B cell (primary cell): ENCODE measurements around the gene SERGEF. TPM values are rescaled to one million over a fixed set of nuclear protein-coding genes. Genes with fewer than 3 reads are reported as not detected.

Experiments
- ATAC-seq: fragments of 200-7000 bp; cut with Tn5 transposase; one replicate; pipeline ENCODE4 v1.10.0; 2021; ENCODE audit warnings: low read depth, mild to moderate bottlenecking, moderate number of reproducible peaks, moderate library complexity
- CTCF ChIA-PET: fragments of 350-600 bp; sonication (Branson Sonifier 250); formaldehyde crosslinking; loops from one replicate; lab custom pipeline; 2021; ENCODE audit warnings: antibody characterized with exemption, inconsistent platforms; lab: Charles Lee
- POLR2A ChIA-PET: fragments of 350-600 bp; sonication (Branson Sonifier 250); formaldehyde crosslinking; loops from one replicate; lab custom pipeline; 2021; ENCODE audit warnings: antibody characterized with exemption; lab: Charles Lee
- DNase-seq: peaks from one replicate; pipeline ENCODE4 v3.0.0; 2013
- H2AFZ ChIP-seq: 2 replicates; pipeline ENCODE4 v1.6.1; 2012; ENCODE audit warnings: mild to moderate bottlenecking, low read depth, low read length; ENCODE audit not compliant: insufficient read depth, poor library complexity, severe bottlenecking
- H3K27ac ChIP-seq, 2 donors: 1 replicate in 1 of 2; 2 replicates in 1 of 2; pipeline ENCODE4 v1.5.1; 2012 to 2013; ENCODE audit warnings: low read length in 2 of 2, mild to moderate bottlenecking in 2 of 2, moderate library complexity in 1 of 2
- H3K27me3 ChIP-seq, 4 experiments: fragments of 200-600 bp in 1 of 4; sonication (generic) in 1 of 4; replicated peaks in 1 of 4; 1 replicate in 2 of 4; 2 replicates in 2 of 4; pipeline versions ENCODE4 v1.6.1 to v1.7.0; 2013 to 2016; ENCODE audit warnings: low read length in 3 of 4, mild to moderate bottlenecking in 2 of 4, mixed read lengths in 1 of 4, moderate library complexity in 1 of 4; ENCODE audit not compliant: insufficient read depth in 4 of 4, control insufficient read depth in 3 of 4; ENCODE audit errors: control extremely low read depth in 1 of 4
- H3K36me3 ChIP-seq, 2 experiments: replicated peaks in 1 of 2; 1 replicate in 1 of 2; 2 replicates in 1 of 2; pipeline versions ENCODE4 v1.6.1 to v1.7.1; 2013; ENCODE audit warnings: low read length in 1 of 2; ENCODE audit not compliant: insufficient read depth in 2 of 2, control insufficient read depth in 1 of 2; ENCODE audit errors: control extremely low read depth in 1 of 2, extremely low read depth in 1 of 2
- H3K4me1 ChIP-seq, 2 donors: fragments of 200-600 bp in 1 of 2; sonication (generic) in 1 of 2; 1 replicate in 1 of 2; 2 replicates in 1 of 2; pipeline versions ENCODE4 v1.5.1 to v1.6.1; 2013 to 2017; ENCODE audit warnings: low read length in 2 of 2; ENCODE audit not compliant: control insufficient read depth in 2 of 2, insufficient read depth in 2 of 2
- H3K4me2 ChIP-seq: replicated peaks from 2 replicates; pipeline ENCODE3; 2012; ENCODE audit warnings: mild to moderate bottlenecking, low read depth, low read length; ENCODE audit not compliant: poor library complexity, severe bottlenecking
- H3K4me3 ChIP-seq, 5 experiments: fragments of 200-600 bp in 1 of 5; sonication (generic) in 1 of 5; 1 replicate in 3 of 5; 2 replicates in 2 of 5; pipeline versions ENCODE4 v1.5.1 to v1.7.0; 2011 to 2016; ENCODE audit warnings: low read length in 4 of 5, mild to moderate bottlenecking in 4 of 5, low read depth in 2 of 5, control low read depth in 1 of 5, moderate library complexity in 1 of 5; ENCODE audit not compliant: insufficient read depth in 1 of 5; ENCODE audit errors: control extremely low read depth in 1 of 5, extremely low read depth in 1 of 5
- H3K79me2 ChIP-seq: fragments of 200-600 bp; sonication (generic); one replicate; pipeline ENCODE4 v1.6.0; 2016; ENCODE audit warnings: low read length; ENCODE audit not compliant: control insufficient read depth, insufficient read depth
- H3K9ac ChIP-seq: fragments of 200-600 bp; sonication (generic); 2 replicates; pipeline ENCODE4 v1.6.1; 2017; ENCODE audit warnings: mild to moderate bottlenecking, low read length, moderate library complexity
- H3K9me3 ChIP-seq, 3 donors: one replicate each; pipeline versions ENCODE4 v1.6.1 to v1.7.1; 2013; ENCODE audit warnings: low read length in 2 of 3; ENCODE audit not compliant: control insufficient read depth in 2 of 3, insufficient read depth in 1 of 3; ENCODE audit errors: control extremely low read depth in 1 of 3
- H4K20me1 ChIP-seq: 2 replicates; pipeline ENCODE4 v1.6.0; 2012; ENCODE audit warnings: mild to moderate bottlenecking, low read length; ENCODE audit not compliant: insufficient read depth, control insufficient read depth, poor library complexity, severe bottlenecking
- H3K27ac Mint-ChIP-seq: one replicate; pipeline ENCODE4 v1.8.0; 2021; ENCODE audit warnings: mixed read lengths
- H3K27me3 Mint-ChIP-seq: one replicate; pipeline ENCODE4 v1.8.0; 2021; ENCODE audit warnings: mixed read lengths
- H3K4me1 Mint-ChIP-seq: one replicate; pipeline ENCODE4 v1.8.0; 2021; ENCODE audit warnings: mixed read lengths
- H3K4me3 Mint-ChIP-seq: one replicate; pipeline ENCODE4 v1.8.0; 2021; ENCODE audit warnings: mixed read lengths
- H3K9me3 Mint-ChIP-seq: one replicate; pipeline ENCODE4 v1.8.0; 2022; ENCODE audit warnings: mixed read lengths; ENCODE audit not compliant: insufficient read depth
- CTCF ChIP-seq: fragments of 200-600 bp; IDR thresholded peaks from one replicate; pipeline ENCODE4 v1.8.0; 2022; ENCODE audit warnings: antibody characterized with exemption, mild to moderate bottlenecking
- EZH2 ChIP-seq: IDR thresholded peaks from 2 replicates; pipeline ENCODE4 v1.6.1; 2012; ENCODE audit warnings: borderline replicate concordance, low read depth, mild to moderate bottlenecking, moderate library complexity, low read length; ENCODE audit not compliant: insufficient read depth, poor library complexity, severe bottlenecking
- WGBS: methylation state at CpG from one replicate; pipeline ENCODE4 v1.1.5; 2013; ENCODE audit warnings: missing lambda C conversion rate; ENCODE audit not compliant: insufficient coverage; 5-methylcytosine and 5-hydroxymethylcytosine counted together
- intact Hi-C: fragments of 100-400 bp; cut with micrococcal nuclease; formaldehyde crosslinking; loops from one replicate; pipeline ENCODE4 v1.10.0; 2022
- polyA plus RNA-seq: library from polyadenylated mRNA; depleted of rRNA; stranded (reverse); fragments of >200 nt; gene quantifications from 2 replicates; pipeline ENCODE4 v1.2.3, GENCODE V29; 2012
- total RNA-seq, 2 donors: library from RNA; stranded (reverse); fragments of 120-200 nt in 1 of 2; gene quantifications; 1 replicate in 1 of 2; 2 replicates in 1 of 2; pipeline versions ENCODE4 v1.2.3 to v1.2.4, GENCODE V29; 2013 to 2022

The SERGEF gene
- total and polyA plus RNA-seq, 2 donors (not counting 1 experiment from before 2014, with no cell fraction given): 24.2 to 54.3 TPM

GRCh38 chr11:17776212-17776875 lies 236.5 kb downstream of the SERGEF start:
- Mint-ChIP-seq H3K4me3 (no peak overlapping the region), H3K9me3 (no peaks in the 10 kb centered on the region), H3K27ac (no peak overlapping the region), H3K4me1 (no peaks in the 10 kb centered on the region), H3K27me3 (no peaks in the 10 kb centered on the region)
- H2AFZ ChIP-seq: no peak overlapping the region
- no peaks in the 10 kb centered on the region for H3K36me3 ChIP-seq
- H3K9ac ChIP-seq: no peak overlapping the region
- TF ChIP-seq EZH2 (no peak), CTCF (no peak)
- WGBS: 87% methylated on average over 8 of the region's 15 CpGs
- H3K27me3 ChIP-seq: no peaks in the 10 kb centered on the region
- no peaks in the 10 kb centered on the region for H3K4me1 ChIP-seq
- intact Hi-C loops: no loop called here
- no peak overlapping the region for H3K27ac ChIP-seq
- CTCF ChIA-PET: no interaction called here
- DNase-seq (no peak), ATAC-seq (no peak)
- H3K4me3 ChIP-seq: no peak overlapping the region
- no peaks in the 10 kb centered on the region for H3K79me2 ChIP-seq
- peaks cover 0 to 4% (median 0%) of the 10 kb centered on the region in 3 donors for H3K9me3 ChIP-seq
- POLR2A ChIA-PET: no interaction called here
- H3K4me2 ChIP-seq: no peak overlapping the region
- no peaks in the 10 kb centered on the region for H4K20me1 ChIP-seq

GRCh38 chr11:17775507-17776211 lies 237.2 kb downstream of the SERGEF start:
- no peak for ATAC-seq

More at GRCh38 chr11:17775507-17776211, 237.2 kb downstream of the SERGEF start:
- Histone ChIP-seq H3K27me3 (no peaks in the 10 kb centered on the region), H3K9me3 (peaks cover 0 to 4% (median 0%) of the 10 kb centered on the region in 3 donors), H2AFZ (no peak overlapping the region), H4K20me1 (no peaks in the 10 kb centered on the region), H3K4me3 (no peak overlapping the region), H3K27ac (no peak overlapping the region), H3K9ac (no peak overlapping the region), H3K79me2 (no peaks in the 10 kb centered on the region), H3K36me3 (no peaks in the 10 kb centered on the region), H3K4me2 (no peak overlapping the region), H3K4me1 (no peaks in the 10 kb centered on the region)
- no peak for DNase-seq
- no peak overlapping the region for H3K27ac Mint-ChIP-seq
- no peak for TF ChIP-seq EZH2
- TF ChIP-seq CTCF: no peak
- no peaks in the 10 kb centered on the region for H3K27me3 Mint-ChIP-seq
- intact Hi-C loops: no loop called here
- WGBS: 94% methylated on average over 11 of the region's 18 CpGs
- H3K4me1 Mint-ChIP-seq: no peaks in the 10 kb centered on the region
- ChIA-PET POLR2A (no interaction called here), CTCF (no interaction called here)
- no peak overlapping the region for H3K4me3 Mint-ChIP-seq
- H3K9me3 Mint-ChIP-seq: no peaks in the 10 kb centered on the region
